Spinal cord (tissue), 10 donors: ENCODE measurements around the gene RRP8. TPM values are rescaled to one million over a fixed set of nuclear protein-coding genes. Genes with fewer than 3 reads are reported as not detected.
A peak's percentile ranks its signal among the peaks of the same experiment; 100 is the strongest.

Experiments used
- DNase-seq, 6 donors: peaks; one replicate each; pipeline versions ENCODE4 v3.0.0 to v3.0.0-alpha.2; 2013 to 2015; ENCODE audit warnings: low spot score in 6 of 6, low read depth in 4 of 6
- H3K27ac ChIP-seq: one replicate; pipeline ENCODE4 v1.5.1; 2013; ENCODE audit warnings: low read depth, low read length, control low read depth
- H3K27me3 ChIP-seq: one replicate; pipeline ENCODE4 v1.6.1; 2013; ENCODE audit warnings: low read length; ENCODE audit not compliant: control insufficient read depth, insufficient read depth
- H3K36me3 ChIP-seq: one replicate; pipeline ENCODE4 v1.6.1; 2013; ENCODE audit warnings: low read length; ENCODE audit not compliant: control insufficient read depth, insufficient read depth
- H3K4me1 ChIP-seq: one replicate; pipeline ENCODE4 v1.6.1; 2013; ENCODE audit warnings: low read length; ENCODE audit not compliant: control insufficient read depth, insufficient read depth
- H3K4me3 ChIP-seq: one replicate; pipeline ENCODE4 v1.5.1; 2013; ENCODE audit warnings: low read depth, low read length, control low read depth
- H3K9me3 ChIP-seq: one replicate; pipeline ENCODE4 v1.6.1; 2013; ENCODE audit warnings: low read length; ENCODE audit not compliant: control insufficient read depth, insufficient read depth
- WGBS: methylation state at CpG from one replicate; pipeline ENCODE4 v1.1.5; 2013; ENCODE audit warnings: missing lambda C conversion rate; ENCODE audit not compliant: insufficient coverage; 5-methylcytosine and 5-hydroxymethylcytosine counted together
- long read RNA-seq, 4 donors: transcript quantifications; one replicate each; lab custom pipeline, GENCODE V29; 2026
- polyA plus RNA-seq, 2 donors: library from polyadenylated mRNA; unstranded; fragments of 120-200 nt; gene quantifications; one replicate each; pipeline ENCODE4 v1.2.1, GENCODE V29; 2013; ENCODE audit not compliant: insufficient read length in 2 of 2
- total RNA-seq, 2 donors: library from RNA; depleted of rRNA in 1 of 2; stranded (reverse); fragments of 120-200 nt in 1 of 2; fragments of >200 nt in 1 of 2; gene quantifications; one replicate each; pipeline versions ENCODE4 v1.2.3 to v1.2.4, GENCODE V29; 2013 to 2014
- donor health status: healthy.

Gene RRP8
- 10 to 100 TPM; 11.6 to 24.5 TPM for total RNA-seq
- 10 to 100 TPM; 16.8 to 17.3 TPM for polyA plus RNA-seq
- long read RNA-seq, donor 1, full-length matches to known transcripts = 1 of 108 reads
- long read RNA-seq, donor 1, partial matches to known transcripts = 65 of 108 reads
- long read RNA-seq, donor 1, other reads (novel, unspliced or antisense) = 42 of 108 reads
- long read RNA-seq, donor 2, partial matches to known transcripts = 10 of 15 reads
- long read RNA-seq, donor 2, other reads (novel, unspliced or antisense) = 5 of 15 reads
- long read RNA-seq, donor 3 = 0 reads
- long read RNA-seq, donor 4, full-length matches to known transcripts = 3 of 10 reads
- long read RNA-seq, donor 4, partial matches to known transcripts = 7 of 10 reads
- long read RNA-seq, donor 4, other reads (novel, unspliced or antisense) = 0 of 10 reads

DNA sequence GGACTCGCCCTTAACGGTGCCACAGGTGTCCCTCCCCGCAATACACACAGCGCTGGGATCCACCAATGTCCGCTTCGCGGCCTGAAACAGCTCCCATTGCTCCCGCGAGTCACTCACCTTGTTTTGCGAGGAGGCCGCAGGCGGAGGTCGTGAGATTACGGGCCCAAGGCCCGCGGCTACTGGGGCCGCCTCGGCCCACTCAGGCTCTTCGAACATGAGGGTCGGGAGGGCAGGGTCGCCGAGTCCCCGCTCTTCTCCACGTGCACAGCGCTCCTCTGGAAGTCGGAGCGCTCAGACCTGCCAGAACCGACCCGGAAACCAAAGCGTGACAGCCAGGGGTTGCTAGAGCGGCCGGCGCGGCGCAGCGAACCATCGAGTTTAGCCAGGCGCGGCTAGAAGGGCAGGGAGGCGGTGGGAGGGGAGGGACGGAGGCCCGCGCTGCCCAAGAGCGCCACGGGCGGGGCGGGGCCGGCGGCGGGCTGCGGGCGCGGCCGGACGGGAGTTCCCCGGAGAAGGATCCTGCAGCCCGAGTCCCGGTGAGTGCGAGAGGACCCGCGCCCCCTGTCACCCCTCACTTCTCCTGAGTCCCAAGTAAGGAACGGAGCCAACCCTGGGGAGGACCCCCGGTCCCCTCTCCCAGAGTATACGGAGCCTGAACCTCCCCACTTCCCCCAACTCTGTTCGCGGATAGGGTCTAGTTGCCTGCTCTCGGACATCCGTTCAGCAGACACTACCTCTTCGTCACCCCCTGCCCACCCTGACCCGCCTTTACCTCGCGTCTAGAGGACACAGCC is at the start of gene RRP8, which contains the start of gene ILK:
Gene RRP8 (minus strand): TSS at position 330 of the 794 bp plus-strand sequence. CDS start 114 bp downstream, at position 216.
Gene ILK (plus strand): TSS at position 488 of the 794 bp plus-strand sequence. CDS start 498 bp downstream, outside the sequence.
- peaks cover 42% of the 10 kb centered on the region for H3K36me3 ChIP-seq
- peaks cover 26% of the 10 kb centered on the region for H3K4me1 ChIP-seq
- peak within 1 kb of the TSS; percentile 90 for H3K4me3 ChIP-seq
- H3K27ac ChIP-seq = peak within 1 kb of the TSS; percentile 98
- H3K9me3 ChIP-seq = no peaks in the 10 kb centered on the region
- under 1% methylated on average over 72 of the region's 72 CpGs for WGBS
- peak in 5 of 6 donors; percentile 68 to 96 (median 86) for DNase-seq
- no peaks in the 10 kb centered on the region for H3K27me3 ChIP-seq

DNA sequence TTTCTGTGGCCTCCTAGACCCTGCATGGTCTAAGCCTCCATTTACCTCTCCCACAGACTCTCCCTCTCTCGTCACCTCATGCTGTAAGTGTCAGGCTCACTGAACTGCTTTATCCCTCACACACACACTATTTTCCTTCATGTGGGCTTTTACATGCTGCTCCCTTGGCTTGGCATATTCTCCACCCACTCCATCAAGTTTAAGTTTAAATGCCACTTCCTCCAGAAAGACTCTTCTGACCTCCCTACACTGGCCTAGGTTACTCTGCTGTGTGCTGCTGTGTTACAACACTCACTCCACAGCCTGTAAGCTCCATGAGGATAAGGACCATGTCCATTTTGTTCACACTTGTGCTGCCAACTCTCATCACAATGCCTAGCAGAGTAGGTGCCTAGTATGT is 49.7 kb upstream of the RRP8 start:
- Histone ChIP-seq H3K4me1 (peaks cover 16% of the 10 kb centered on the region), H3K9me3 (no peaks in the 10 kb centered on the region), H3K36me3 (peaks cover 15% of the 10 kb centered on the region), H3K4me3 (no peak overlapping the region), H3K27me3 (peaks cover 6% of the 10 kb centered on the region), H3K27ac (no peak overlapping the region)
- WGBS = 73% methylated on average over 1 of the region's 1 CpG
- DNase-seq = no peak

DNA sequence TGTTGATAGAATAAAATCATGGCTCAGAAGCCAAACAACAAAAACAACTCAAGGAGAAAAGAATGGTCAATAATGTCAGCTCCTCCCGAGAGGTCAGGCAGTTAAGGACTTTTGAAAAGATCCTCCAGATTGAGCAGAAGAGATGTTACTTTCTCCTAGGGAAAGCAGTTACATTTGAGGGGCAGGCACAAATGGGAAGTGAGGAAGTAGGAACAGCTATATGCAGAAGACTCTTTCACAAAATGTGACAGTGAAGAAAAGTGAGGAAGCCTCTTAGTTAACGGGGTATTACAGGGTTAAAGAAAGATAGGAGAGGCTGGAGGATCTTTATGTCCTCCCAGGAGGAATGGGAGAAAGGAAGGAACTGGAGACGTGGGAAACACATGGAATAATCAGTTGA is 48.8 kb upstream of the RRP8 start:
- Histone ChIP-seq H3K4me3 (no peak overlapping the region), H3K36me3 (peaks cover 16% of the 10 kb centered on the region), H3K27ac (no peak overlapping the region), H3K4me1 (peaks cover 20% of the 10 kb centered on the region), H3K27me3 (peaks cover 6% of the 10 kb centered on the region), H3K9me3 (no peaks in the 10 kb centered on the region)
- WGBS = 43% methylated on average over 2 of the region's 3 CpGs
- DNase-seq = no peak

DNA sequence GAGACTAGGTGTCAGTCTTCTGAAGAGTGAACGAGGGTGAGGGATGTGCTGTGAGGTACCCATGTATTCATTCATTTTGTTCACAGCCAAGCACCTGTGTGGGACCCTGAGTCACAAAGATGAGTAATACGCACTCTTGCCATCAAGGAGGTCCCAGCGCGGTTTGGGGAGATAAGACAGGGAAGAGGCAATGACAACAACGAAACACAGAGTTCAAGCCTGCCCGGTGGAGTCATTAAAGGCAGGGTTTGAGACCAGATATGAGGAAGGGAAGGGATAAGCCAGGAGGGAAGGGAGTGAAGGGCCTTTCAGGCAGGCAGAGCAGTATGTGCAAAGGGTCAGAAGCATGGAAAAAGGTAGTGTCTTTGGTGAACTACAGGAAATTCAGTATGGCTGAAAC is 47.6 kb upstream of the RRP8 start:
- DNase-seq = no peak
- H3K27me3 ChIP-seq = peaks cover 2% of the 10 kb centered on the region
- H3K4me3 ChIP-seq = no peak overlapping the region
- peaks cover 28% of the 10 kb centered on the region for H3K4me1 ChIP-seq
- no peak overlapping the region for H3K27ac ChIP-seq
- no peaks in the 10 kb centered on the region for H3K9me3 ChIP-seq
- peaks cover 21% of the 10 kb centered on the region for H3K36me3 ChIP-seq
- WGBS = 86% methylated on average over 6 of the region's 6 CpGs

DNA sequence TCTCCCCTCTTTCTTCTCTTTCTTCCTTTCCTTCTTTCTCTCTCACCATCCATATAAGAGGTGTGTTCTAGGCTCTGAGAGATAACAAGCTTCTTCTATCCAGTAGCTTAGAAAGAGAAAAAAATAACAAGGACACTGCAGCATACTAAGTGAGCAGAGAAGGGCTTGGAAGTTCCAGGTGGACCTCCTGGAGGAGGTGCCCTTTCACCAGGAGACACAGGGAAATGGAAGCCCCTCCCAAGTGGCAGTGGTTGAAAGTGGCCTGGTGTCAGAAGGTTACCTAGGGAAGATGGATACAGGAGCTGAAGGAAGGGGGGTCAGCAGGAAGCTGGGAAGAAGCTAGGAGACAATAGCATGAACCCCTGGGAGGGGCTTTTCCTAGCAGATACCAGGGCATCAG is 46.7 kb upstream of the RRP8 start:
- H3K4me1 ChIP-seq = peaks cover 28% of the 10 kb centered on the region
- H3K36me3 ChIP-seq = peaks cover 21% of the 10 kb centered on the region
- peaks cover 2% of the 10 kb centered on the region for H3K27me3 ChIP-seq

DNA sequence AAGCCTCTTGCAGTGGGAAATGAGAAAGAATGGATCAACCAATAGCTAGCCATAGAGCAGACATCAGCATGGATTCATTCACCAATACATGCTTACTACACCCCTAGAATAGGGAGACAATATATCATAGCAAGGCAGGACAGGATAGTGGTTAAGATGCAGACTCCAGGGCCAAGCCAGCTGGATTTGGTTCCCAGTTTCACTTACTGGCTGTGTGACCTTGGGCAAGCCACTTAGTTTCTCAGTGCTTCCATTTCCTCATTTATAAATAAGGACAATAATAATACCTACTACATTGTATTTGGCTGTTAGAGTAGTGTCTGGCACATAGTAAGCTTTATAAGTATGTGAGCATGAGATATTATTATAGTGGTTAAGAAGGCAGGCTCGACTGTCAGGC is 45.1 kb upstream of the RRP8 start:
- Histone ChIP-seq H3K4me1 (peaks cover 19% of the 10 kb centered on the region), H3K36me3 (peaks cover 21% of the 10 kb centered on the region), H3K9me3 (no peaks in the 10 kb centered on the region), H3K27me3 (peaks cover 2% of the 10 kb centered on the region), H3K4me3 (no peak overlapping the region), H3K27ac (no peak overlapping the region)
- 100% methylated on average over 1 of the region's 1 CpG for WGBS
- DNase-seq = no peak

More for the DNA sequence above, 46.7 kb upstream of the RRP8 start:
- H3K27ac ChIP-seq = no peak overlapping the region
- H3K4me3 ChIP-seq = no peak overlapping the region
- no peaks in the 10 kb centered on the region for H3K9me3 ChIP-seq
- no peak for DNase-seq

DNA sequence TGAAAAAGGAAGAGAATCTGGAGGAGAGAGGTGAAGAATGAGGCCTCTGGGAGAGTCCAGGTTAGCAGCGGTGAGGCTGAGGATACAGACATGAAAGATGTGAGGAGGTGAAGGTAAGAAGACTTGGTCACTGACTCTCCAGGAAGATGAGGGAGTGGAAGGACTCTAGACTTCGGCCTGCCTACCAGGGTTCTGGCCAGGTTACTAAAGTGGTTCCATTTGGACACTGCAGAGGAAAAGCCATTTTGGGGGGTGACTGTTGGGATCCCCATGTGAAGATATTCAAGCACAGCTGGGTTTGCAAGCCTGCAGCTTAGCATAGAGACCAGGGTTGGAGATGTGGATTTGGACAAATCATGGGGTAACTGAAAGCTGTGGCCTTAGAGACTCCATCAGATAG is 44.4 kb upstream of the RRP8 start:
- Histone ChIP-seq H3K27ac (peak overlapping the region; percentile 74), H3K4me1 (peaks cover 19% of the 10 kb centered on the region), H3K9me3 (no peaks in the 10 kb centered on the region), H3K36me3 (peaks cover 21% of the 10 kb centered on the region), H3K27me3 (peaks cover 2% of the 10 kb centered on the region), H3K4me3 (no peak overlapping the region)
- no peak for DNase-seq
- 88% methylated on average over 2 of the region's 2 CpGs for WGBS

DNA sequence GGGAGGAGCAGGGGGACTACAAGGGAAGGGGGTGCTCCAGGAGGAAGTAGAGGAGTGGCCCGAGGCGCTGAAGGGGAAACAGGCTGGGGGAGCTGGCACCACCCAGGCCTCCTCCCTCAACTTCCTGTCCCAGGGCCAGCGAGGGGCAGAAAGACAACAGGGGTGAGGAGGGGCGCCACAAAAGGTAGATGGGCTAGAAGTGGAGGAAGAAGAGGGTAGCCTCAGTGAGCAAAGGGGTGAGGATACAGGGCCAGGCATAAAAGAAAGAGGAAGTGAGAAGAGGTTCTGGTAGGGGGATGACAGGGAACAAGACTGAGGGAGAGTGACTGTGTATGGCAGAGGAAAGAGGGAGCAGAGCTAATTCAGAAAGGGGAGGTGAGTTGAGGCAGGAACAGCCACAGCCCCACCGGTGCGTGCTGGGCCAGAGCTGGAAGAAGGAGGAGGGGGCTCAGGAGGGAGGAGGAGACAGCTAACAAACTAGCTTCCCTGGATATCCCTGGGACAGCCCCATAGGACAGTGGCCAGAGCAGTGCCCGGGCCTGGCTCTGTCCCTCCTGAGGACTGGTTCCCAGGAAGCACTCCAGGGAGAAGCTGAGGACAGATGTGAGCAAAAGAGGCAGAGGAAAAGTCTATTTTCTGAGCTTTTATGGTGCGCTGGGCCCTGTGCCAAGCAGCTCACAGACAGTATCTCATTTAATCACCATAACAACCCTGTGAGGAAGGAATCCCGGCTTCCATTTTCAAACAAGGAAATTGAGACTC is 43.7 kb upstream of the RRP8 start:
- Histone ChIP-seq H3K4me1 (peaks cover 19% of the 10 kb centered on the region), H3K4me3 (no peak overlapping the region)

DNA sequence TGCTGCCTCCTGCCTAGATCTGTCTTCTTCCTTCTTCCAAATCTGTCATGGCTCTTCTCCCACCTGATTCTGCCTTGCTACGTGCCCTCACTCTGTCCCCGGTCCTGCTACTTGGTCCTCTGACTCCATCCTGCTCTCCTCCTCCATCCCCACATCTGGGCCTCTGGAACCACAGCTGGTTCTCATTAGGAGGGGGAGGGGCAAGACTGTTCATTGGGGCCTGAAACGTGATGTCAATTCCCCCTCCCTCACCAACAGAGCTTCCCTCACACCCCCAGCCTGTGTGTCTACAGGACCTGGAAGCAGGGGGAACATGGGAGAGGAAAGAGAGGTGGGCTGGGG is 43.1 kb upstream of the RRP8 start:
- peaks cover 2% of the 10 kb centered on the region for H3K27me3 ChIP-seq
- H3K9me3 ChIP-seq = no peaks in the 10 kb centered on the region
- DNase-seq = peak in 1 of 6 donors; percentile 65
- H3K27ac ChIP-seq = peak overlapping the region; percentile 74
- 50% methylated on average over 1 of the region's 3 CpGs for WGBS
- H3K36me3 ChIP-seq = peaks cover 22% of the 10 kb centered on the region
- no peak overlapping the region for H3K4me3 ChIP-seq
- H3K4me1 ChIP-seq = peaks cover 20% of the 10 kb centered on the region

More for the DNA sequence above, 43.7 kb upstream of the RRP8 start:
- H3K27ac ChIP-seq = peak overlapping the region; percentile 74
- 23% methylated on average over 4 of the region's 9 CpGs for WGBS
- no peaks in the 10 kb centered on the region for H3K9me3 ChIP-seq
- peaks cover 2% of the 10 kb centered on the region for H3K27me3 ChIP-seq
- H3K36me3 ChIP-seq = peaks cover 21% of the 10 kb centered on the region
- DNase-seq = peak in 4 of 6 donors; percentile 29 to 78 (median 53)
